Left lung (tissue), 10 donors: ENCODE measurements around the gene FGF1. TPM values are rescaled to one million over a fixed set of nuclear protein-coding genes. Genes with fewer than 3 reads are reported as not detected.

Experiments
- ATAC-seq: fragments of 200-7000 bp; cut with Tn5 transposase; one replicate; pipeline ENCODE4 v1.9.1; 2020; ENCODE audit warnings: moderate library complexity
- DNase-seq, 4 donors: peaks; one replicate each; pipeline ENCODE4 v3.0.0-alpha.2; 2013 to 2020
- H3K27ac ChIP-seq, 2 donors: fragments of 200-600 bp; sonication (generic) in 1 of 2; one replicate each; pipeline versions ENCODE4 v1.5.0 to v1.8.0; 2020 to 2021
- H3K27me3 ChIP-seq, 2 donors: fragments of 200-600 bp; sonication (generic) in 1 of 2; one replicate each; pipeline versions ENCODE4 v1.5.0 to v1.8.0; 2020 to 2021
- H3K36me3 ChIP-seq, 2 donors: fragments of 200-600 bp; sonication (generic) in 1 of 2; one replicate each; pipeline versions ENCODE4 v1.5.0 to v1.8.0; 2020 to 2021
- H3K4me1 ChIP-seq, 2 donors: fragments of 200-600 bp; one replicate each; pipeline ENCODE4 v1.8.0; 2021
- H3K4me3 ChIP-seq, 2 donors: fragments of 200-600 bp; sonication (generic) in 1 of 2; one replicate each; pipeline versions ENCODE4 v1.5.0 to v1.8.0; 2020 to 2021; ENCODE audit warnings: mild to moderate bottlenecking in 1 of 2
- H3K9me3 ChIP-seq, 2 donors: fragments of 200-600 bp; sonication (generic) in 1 of 2; one replicate each; pipeline versions ENCODE4 v1.5.0 to v1.8.0; 2020 to 2021
- CTCF ChIP-seq, 2 donors: fragments of 200-600 bp; sonication (generic) in 1 of 2; IDR thresholded peaks; one replicate each; pipeline versions ENCODE4 v1.5.0 to v1.8.0; 2021; ENCODE audit warnings: antibody characterized with exemption in 2 of 2
- intact Hi-C, 2 donors: fragments of 100-400 bp; cut with DNase I; formaldehyde crosslinking; loops; one replicate each; pipeline versions ENCODE4 v1.11.2 to v1.14.2; 2022
- polyA plus RNA-seq, 6 donors: library from polyadenylated mRNA; unstranded; fragments of 120-200 nt; gene quantifications; one replicate each; pipeline ENCODE4 v1.2.1, GENCODE V29; 2013; ENCODE audit not compliant: insufficient read length in 6 of 6
- total RNA-seq, 2 donors: library from RNA; stranded (reverse); fragmentation: NEBNext Ultra II Directional; extraction: Animal tissue kit (Norgen Biotek cat#: 25700); gene quantifications; one replicate each; pipeline ENCODE4 v1.2.1, GENCODE V29; 2021
- donor health status: DM: no; HTN: yes; CAD: no.
- donor health status: DM: no; HTN: no; CAD: no.

FGF1 gene
- total and polyA plus RNA-seq, 8 donors = 0.41 to 1.9 (median 1.4) TPM

- ATAC-seq (no peak), DNase-seq (no peak)
- H3K27ac ChIP-seq = no peak overlapping the region
- intact Hi-C loops = no loop called here
- no peak for TF ChIP-seq CTCF (IDR thresholded peaks at IDR 0.05)
- no peaks in the 10 kb centered on the region for H3K9me3 ChIP-seq
- H3K4me1 ChIP-seq = peaks cover 0 to 4% of the 10 kb centered on the region in 2 donors
- no peak overlapping the region for H3K4me3 ChIP-seq
- H3K27me3 ChIP-seq = no peaks in the 10 kb centered on the region
- no peaks in the 10 kb centered on the region for H3K36me3 ChIP-seq
Observed at GRCh38 chr5:142660731-142661130, 25.2 kb downstream of the FGF1 start.

GRCh38 chr5:142660196-142660595 lies 25.7 kb downstream of the FGF1 start:
- H3K9me3 ChIP-seq = no peaks in the 10 kb centered on the region
- peaks cover 0 to 4% of the 10 kb centered on the region in 2 donors for H3K27me3 ChIP-seq
- intact Hi-C loops = no loop called here
- H3K4me3 ChIP-seq = no peak overlapping the region
- no peak for TF ChIP-seq CTCF (IDR thresholded peaks at IDR 0.05)
- ATAC-seq (no peak), DNase-seq (no peak)
- no peak overlapping the region for H3K27ac ChIP-seq
- peaks cover 0 to 4% of the 10 kb centered on the region in 2 donors for H3K4me1 ChIP-seq
- no peaks in the 10 kb centered on the region for H3K36me3 ChIP-seq

GRCh38 chr5:142659405-142659804 lies 26.5 kb downstream of the FGF1 start:
- no peak overlapping the region for H3K27ac ChIP-seq
- peaks cover 0 to 4% of the 10 kb centered on the region in 2 donors for H3K4me1 ChIP-seq
- intact Hi-C loops = loop anchor here in 1 of 2 donors (5.0 kb wide), 1 partner anchor 38 kb away; no protein-coding TSS in a partner anchor
- no peak overlapping the region for H3K4me3 ChIP-seq
- DNase-seq = no peak
- no peak for ATAC-seq
- TF ChIP-seq CTCF (IDR thresholded peaks at IDR 0.05) = no peak
- peaks cover 0 to 5% of the 10 kb centered on the region in 2 donors for H3K27me3 ChIP-seq
- no peaks in the 10 kb centered on the region for H3K9me3 ChIP-seq
- no peaks in the 10 kb centered on the region for H3K36me3 ChIP-seq

- H3K27me3 ChIP-seq = peaks cover 0 to 5% of the 10 kb centered on the region in 2 donors
- intact Hi-C loops = loop anchor here in 1 of 2 donors (5.0 kb wide), 1 partner anchor 39 kb away; no protein-coding TSS in a partner anchor
- no peak for TF ChIP-seq CTCF (IDR thresholded peaks at IDR 0.05)
- no peak for DNase-seq
- H3K4me3 ChIP-seq = no peak overlapping the region
- H3K36me3 ChIP-seq = no peaks in the 10 kb centered on the region
- no peaks in the 10 kb centered on the region for H3K9me3 ChIP-seq
- peaks cover 0 to 4% of the 10 kb centered on the region in 2 donors for H3K4me1 ChIP-seq
- H3K27ac ChIP-seq = no peak overlapping the region
- ATAC-seq = no peak
Observed at GRCh38 chr5:142658278-142658677, 27.6 kb downstream of the FGF1 start.

- H3K36me3 ChIP-seq = no peaks in the 10 kb centered on the region
- no peak for ATAC-seq
- no peaks in the 10 kb centered on the region for H3K9me3 ChIP-seq
- no peak overlapping the region for H3K27ac ChIP-seq
- TF ChIP-seq CTCF (IDR thresholded peaks at IDR 0.05) = no peak
- intact Hi-C loops = loop anchor here in 1 of 2 donors (5.0 kb wide), 1 partner anchor 40 kb away; no protein-coding TSS in a partner anchor
- no peak overlapping the region for H3K4me3 ChIP-seq
- H3K27me3 ChIP-seq = peaks cover 0 to 5% of the 10 kb centered on the region in 2 donors
- peaks cover 0 to 4% of the 10 kb centered on the region in 2 donors for H3K4me1 ChIP-seq
- DNase-seq = no peak
Observed at GRCh38 chr5:142657446-142657845, 28.4 kb downstream of the FGF1 start.
